GM18909 (cell line): Measurements from ENCODE around the gene RHCE.
A peak's percentile ranks its signal among the peaks of the same experiment; 100 is the strongest.
"Not testable (repeated sequence)": the region's sequence is repeated elsewhere in the genome, so short reads cannot be mapped to it uniquely, and the experiment has no call there.

Source experiments
- ATAC-seq: cut with Tn5 transposase; IDR thresholded peaks from one replicate; pipeline ENCODE4 v1.9.1; 2021; ENCODE audit warnings: mild to moderate bottlenecking; ENCODE audit not compliant: unreplicated experiment, poor library complexity

RHCE gene

DNA sequence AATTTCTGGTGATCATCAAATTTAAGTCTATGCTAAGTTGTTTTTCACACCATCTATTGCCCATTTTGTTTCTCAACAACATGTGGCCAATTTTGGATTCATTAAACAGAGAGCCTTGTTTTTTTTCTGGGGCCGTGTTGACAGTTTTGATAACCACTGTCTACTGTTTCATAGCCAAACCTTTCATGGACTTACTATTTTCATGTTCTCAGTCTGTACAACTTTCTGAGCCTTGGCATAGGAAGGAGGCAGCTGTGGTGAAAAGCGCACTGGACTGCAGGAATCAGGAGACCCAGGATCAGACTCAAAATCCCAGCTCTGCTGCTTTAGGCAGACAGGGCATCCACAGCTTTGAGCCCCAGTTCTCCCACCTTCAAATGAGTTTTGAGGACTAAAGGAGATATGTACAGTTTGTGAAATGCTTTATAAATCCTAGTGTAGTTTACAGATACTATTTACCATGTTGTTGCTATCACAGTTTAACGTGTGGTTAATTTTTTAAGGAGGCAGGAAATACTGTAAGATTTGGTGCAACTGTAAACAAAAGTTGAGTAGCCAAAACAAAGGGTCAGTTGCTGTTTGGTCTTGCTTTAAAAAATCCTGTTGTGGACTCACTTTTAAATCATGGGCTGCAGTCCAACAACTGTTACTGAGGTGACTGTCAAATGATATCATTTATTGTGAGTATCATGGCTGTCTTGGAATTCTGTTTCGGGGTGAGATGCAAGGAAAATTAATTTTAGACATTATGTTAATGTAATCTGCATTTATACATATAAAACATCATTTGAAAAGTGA, 13.0 kb upstream of the RHCE start:
- no peak for ATAC-seq

DNA sequence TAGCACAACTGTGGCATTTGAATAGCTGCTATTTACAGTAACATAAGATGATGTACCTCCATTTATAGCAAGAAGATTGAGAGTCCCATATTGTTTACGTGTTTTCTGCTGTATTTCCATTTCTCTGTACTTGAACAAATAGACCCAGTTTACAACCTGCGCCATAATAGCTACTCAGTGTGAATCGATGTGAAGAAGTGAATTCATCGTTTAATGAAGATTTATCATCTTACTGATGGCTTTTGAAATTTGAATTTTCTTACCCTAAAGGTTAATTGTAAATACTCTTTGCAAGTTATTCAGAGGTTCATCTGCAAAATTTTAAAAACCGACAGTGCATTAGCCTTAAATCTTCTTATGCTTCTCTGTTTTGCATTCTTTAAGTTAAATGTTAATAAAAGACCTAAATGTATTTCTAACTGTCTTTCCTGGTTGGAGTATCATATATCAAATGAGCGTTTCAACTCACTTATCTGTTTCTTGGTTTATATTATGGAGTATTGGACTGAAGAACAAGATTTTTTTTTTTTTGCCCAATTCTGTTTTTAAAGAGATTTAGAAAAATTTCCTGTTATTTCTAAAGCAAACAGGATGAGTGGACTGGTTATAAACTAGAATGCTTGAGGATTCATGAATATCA, 12.2 kb upstream of the RHCE start:
- no peak for ATAC-seq

GRCh38 chr1:25431955-25432719, 11.5 kb upstream of the RHCE start:
- ATAC-seq = no peak

GRCh38 chr1:25430967-25431881, 10.6 kb upstream of the RHCE start:
- ATAC-seq = peak; percentile 30

DNA sequence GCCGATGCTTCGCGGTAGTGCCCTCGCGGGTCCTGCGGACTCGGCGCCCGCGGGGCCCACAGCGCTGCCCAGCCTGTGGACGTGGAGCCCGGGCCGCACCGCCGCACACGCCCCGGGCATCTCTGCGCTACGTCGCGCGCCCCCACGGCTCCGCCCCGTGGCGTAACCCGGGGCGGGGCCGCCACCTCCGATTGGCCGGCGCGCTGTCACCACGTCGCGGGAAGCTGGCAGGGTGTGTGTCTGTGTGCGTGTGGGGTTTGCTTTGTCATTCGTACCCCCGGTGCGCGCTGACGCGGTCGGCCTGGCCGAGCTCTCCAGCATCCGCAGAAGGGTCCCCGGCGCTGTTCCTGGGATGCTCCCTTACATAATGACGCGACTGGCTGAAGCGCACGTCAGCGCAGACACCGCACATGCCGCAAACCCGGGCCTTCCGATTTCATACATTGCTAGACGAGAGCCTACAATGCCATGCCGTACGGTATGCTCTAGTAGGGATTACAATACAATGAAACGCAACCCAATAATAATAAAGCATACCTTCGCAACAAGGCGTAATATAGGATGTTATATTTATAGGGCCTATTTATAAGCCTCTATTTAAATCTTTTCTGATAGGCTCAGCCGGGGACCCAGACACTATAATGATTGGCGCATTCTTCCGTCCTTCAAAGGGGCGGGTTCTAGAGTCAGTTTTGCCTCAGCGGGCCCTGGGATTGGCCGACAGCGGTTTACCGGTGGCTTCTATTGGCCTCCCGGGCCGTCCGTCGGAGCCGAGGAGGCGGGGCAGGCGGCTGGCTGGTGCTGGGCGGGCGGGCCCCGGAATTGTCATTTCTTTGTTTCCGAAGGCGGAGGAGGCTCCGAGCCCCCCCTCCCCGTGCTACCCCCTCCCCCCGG, 9.7 kb upstream of the RHCE start, which contains the start of gene MACO1:
Gene MACO1 (plus strand): TSS at position 825 of the 894 bp plus-strand sequence. CDS start 202 bp downstream, outside the sequence.
- ATAC-seq = peak; percentile 88

- no peak for ATAC-seq
Measured at GRCh38 chr1:25428475-25429166, 8.0 kb upstream of the RHCE start.

DNA sequence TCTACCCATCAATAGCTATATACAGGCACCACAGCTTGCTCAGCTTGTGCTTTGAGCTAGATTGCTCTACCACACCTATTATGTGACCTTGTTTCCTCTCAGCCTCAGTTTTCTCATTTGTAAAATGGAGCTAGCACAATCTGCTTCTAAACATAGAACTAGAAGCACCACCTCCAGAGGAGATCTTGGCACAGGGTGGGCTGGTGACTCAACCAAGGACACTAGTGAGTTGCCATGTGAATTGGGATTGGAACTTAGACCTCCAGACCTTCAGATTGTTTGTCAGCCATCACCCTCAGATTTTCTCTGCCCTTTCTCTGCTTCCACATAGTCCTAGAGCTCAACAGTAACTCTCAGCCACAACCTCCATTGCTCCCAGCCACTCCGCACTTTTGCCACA, 7.1 kb upstream of the RHCE start:
- ATAC-seq = no peak

- ATAC-seq = no peak
Measured at GRCh38 chr1:25425098-25426085, 4.8 kb upstream of the RHCE start.

GRCh38 chr1:25423206-25423605, 2.6 kb upstream of the RHCE start:
- ATAC-seq = not testable (repeated sequence)

- not testable (repeated sequence) for ATAC-seq
Measured at GRCh38 chr1:25419339-25419738, 1.3 kb downstream of the RHCE start.

- ATAC-seq = not testable (repeated sequence)
Measured at GRCh38 chr1:25417280-25417679, 3.3 kb downstream of the RHCE start.

DNA sequence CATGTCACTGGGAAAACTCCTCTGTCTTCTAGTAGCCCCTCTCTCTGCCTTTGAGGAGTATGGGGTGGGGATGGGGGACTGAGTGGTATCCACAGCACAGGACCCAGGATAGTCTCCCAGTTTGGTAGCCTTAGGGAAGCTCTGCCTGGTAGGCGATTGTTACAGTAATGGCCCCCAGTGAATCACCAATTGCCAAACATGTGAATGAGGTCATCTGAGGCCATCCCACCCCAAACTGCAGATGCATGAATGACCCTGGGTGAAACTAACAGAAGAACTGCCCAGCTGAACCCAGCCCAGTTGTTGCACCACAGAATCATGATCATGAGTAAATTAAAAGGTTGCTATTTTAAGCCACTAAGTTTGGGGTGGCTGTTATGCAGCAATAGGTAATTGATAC, 6.0 kb downstream of the RHCE start:
- ATAC-seq = not testable (repeated sequence)

- ATAC-seq = not testable (repeated sequence)
Measured at GRCh38 chr1:25414157-25414556, 6.5 kb downstream of the RHCE start.

DNA sequence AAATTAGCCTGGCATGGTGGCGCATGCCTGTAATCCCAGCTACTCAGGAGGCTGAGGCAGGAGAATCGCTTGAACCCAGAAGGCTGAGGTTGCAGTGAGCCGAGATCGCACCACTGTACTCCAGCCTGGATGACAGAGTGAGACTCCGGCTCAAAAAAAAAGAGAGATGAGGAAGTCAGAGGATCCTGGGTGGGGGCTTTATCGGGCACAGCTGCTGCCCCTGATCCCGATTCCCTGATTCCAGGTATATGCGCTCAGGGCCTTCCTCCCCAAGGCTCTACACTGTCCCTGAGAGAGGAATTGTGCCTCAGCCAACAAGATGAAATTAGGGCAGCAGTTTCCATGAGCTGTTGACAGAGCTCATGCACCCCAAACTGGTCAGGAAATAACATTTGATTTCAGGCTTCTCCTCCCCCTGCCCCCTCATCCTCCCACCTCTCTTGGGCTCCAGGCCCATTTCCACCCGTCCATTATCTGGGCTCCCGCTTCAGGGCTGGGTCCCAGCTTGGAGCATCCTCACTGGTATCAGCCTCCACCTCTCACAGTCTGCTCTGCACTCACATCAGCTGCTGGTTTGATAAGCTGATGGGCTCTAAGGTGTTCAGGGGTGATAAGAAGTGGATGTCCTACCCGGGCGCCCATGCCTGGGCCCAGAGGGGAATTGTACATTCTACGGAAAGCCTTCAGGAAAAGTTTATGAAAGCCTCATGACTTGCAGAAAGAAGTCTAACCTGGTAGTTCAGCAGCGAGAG, 7.6 kb downstream of the RHCE start:
- ATAC-seq = not testable (repeated sequence)

GRCh38 chr1:25409641-25410427, 10.8 kb downstream of the RHCE start:
- ATAC-seq = not testable (repeated sequence)
